ENCODE results near the gene SCRT2.
A peak's percentile ranks its signal among the peaks of the same experiment; 100 is the strongest.
"Not testable (repeated sequence)": the region's sequence is repeated elsewhere in the genome, so short reads cannot be mapped to it uniquely, and the experiment has no call there.

The SCRT2 gene

DNA sequence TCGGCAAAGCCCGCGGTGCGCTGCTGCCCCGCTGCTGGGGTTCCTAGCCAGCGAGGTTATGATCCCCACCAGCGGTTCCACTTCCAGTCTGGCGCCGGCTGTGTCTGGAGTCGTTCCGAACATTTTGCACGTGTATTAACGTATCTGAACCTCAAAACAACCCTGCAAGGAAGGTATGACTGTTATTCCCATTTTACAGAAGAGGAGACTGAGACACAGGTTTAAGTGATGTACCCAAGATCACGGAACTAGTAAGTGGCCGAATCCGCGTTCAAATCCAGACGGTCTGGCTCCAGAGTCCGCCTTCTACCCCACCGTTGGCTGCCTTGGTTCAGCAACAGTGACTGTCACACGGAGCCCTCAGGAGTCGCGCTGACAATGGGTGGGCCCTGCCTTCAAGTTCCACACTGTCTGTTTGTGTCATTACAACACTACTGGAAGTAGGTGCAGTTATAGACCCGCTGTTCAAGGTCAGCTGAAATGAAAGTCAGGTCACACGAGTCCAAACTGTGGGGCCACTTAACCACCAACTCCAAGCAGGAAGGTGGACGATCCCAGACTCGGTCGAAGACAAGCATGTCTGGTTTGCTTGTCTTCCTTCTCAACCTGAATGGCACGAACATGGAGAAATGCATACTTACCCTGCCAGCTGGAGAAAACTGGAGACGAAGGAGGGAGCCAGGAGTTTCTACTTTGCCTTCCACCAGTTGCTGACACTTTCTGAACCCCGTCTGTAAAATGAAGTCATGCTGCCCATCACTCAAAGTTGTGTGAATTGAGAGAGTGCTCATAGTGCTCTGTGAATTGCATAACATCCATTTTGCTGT, 21.8 kb downstream of the SCRT2 start:
- DNase-seq (ENCODE audit: low read depth in 3 of 3, low spot score in 1 of 3) = no peak

DNA sequence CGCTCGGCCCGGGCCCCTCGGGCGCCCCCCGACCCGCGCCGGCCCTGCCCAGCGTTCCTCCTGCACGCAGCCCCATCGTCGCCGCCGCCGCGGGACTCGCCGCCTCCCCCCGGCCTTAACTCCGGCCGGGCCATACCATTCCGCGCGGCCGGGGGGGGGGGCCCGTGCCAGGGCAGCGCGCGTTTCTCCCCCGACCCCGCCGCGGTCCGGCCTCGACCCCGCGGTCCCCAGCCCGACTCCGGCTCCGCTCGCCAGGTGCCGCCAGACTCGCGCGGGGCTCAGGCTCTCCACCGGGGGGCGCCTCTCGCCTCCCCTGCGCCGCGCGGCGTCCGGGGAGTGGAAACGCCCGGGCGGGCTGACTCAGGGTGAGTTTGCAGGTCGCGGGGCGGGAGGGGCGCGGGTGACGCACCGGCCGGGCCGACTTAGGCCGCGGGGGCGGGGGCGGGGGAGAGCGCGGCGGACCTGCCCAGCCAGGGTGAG, 22.5 kb downstream of the SCRT2 start, which contains the start of gene SRXN1:
Gene SRXN1, minus strand, starts transcription at position 91 of the 480 bp plus-strand sequence. Its CDS starts 15 bp downstream, at position 76.
- peak; percentile 42 to 80 (median 56) for DNase-seq (ENCODE audit: low read depth in 3 of 3, low spot score in 1 of 3)

DNA sequence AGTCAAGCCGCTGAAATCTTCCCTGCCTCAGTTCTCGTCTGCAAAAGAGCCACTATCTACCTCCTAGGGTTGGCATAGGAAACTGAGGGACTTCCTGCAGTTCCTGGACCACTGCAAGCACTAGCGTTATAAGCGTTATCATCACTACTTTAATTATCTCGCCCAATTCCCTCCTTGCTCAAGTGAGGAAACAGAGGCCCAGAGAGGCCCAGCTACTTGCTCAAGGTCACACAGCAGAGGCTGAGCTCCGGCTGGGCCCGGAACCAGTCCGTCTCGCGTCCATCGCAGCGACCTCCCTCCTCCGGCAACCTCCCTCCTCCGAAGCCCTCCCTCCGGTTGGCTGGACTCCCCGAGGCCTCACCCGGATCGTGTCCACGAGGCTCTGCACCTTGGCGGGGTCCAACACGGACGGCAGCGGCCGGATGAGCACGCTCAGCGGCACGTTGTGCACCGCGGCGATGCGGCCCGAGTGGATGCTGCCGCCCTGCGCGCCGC, 22.9 kb downstream of the SCRT2 start:
- no peak for DNase-seq (ENCODE audit: low read depth in 3 of 3, low spot score in 1 of 3)

DNA sequence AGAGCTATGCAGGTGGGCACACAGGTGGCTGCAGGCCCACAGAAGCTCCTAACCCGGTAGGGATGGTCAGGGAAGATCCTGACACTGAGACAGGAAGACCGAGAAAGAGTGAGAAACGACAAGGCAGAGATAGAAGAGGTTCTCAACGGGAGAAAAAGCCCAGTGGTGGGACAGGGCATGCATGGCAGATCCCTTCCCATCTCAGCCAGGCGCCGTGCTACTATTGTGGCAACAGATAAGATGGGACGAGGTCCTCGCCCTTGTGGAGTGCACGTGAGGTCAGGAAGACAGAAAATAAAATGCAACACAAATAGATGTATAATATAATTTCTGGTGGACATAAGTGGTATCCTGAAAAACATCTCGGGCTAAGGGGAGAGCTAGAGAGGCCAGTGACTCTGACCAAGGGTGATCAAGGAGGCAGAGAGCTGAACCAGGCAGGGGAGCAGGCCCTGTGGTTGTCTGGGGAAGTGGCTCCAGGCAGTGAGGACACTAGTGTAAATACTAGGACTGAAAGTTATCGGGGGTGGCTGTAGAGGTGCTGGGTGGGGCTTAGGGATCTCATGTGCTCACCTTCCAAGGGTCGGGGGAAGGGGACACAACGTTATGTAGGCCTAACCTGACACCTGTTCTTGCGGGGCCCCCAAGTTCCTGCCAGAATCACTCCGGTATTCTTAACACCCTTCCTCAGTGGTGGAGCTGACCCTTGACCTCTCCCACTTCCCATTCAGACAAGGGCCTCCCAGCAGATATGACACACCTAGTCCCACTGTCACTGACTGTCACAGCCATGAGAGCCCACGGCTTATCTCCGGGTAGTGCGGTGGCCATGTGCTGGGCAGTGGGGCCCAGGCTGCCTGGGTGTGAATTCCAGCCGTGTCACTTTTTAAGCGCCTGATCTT, 23.6 kb downstream of the SCRT2 start:
- DNase-seq (ENCODE audit: low read depth in 3 of 3, low spot score in 1 of 3) = no peak

DNA sequence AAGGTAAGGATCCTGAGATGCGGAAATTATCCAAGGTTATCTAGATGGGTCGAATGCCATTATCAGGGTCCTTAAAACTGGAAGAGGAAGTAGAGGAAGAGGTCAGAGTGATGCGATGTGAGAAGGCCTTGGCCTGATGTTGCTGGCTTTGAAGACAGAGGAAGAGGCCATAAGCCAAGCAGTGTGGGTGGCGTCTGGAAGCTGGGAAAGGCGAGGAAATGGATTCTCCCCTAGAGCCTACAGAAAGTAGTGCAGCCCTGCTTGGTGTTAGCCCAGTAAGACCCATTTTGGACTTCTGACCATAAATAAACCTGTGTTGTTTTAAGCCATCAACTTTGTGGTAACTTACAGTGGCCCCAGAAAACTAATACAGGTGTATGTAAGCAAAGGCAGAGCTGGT, 24.6 kb downstream of the SCRT2 start:
- no peak for DNase-seq (ENCODE audit: low read depth in 3 of 3, low spot score in 1 of 3)

DNA sequence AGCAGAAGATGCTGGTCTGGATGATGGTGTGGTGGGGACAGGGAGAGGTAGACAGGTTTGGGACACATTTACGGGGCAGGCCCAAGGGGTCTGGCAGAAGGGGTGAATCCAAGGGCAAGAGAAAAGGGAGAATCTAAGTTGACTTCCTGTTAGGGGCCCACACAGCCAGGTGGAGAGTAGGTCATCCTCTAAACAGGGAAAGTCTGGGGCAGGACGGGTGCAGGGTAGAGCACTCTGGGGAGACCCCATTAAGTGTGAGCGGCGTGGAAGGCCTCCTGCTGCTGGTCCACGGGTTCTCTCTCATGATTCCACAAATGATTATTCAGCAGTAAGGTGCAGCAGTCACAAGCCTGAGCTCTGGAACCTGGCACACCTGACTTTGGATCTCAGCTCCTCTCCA, 25.3 kb downstream of the SCRT2 start:
- no peak for DNase-seq (ENCODE audit: low read depth in 3 of 3, low spot score in 1 of 3)

DNA sequence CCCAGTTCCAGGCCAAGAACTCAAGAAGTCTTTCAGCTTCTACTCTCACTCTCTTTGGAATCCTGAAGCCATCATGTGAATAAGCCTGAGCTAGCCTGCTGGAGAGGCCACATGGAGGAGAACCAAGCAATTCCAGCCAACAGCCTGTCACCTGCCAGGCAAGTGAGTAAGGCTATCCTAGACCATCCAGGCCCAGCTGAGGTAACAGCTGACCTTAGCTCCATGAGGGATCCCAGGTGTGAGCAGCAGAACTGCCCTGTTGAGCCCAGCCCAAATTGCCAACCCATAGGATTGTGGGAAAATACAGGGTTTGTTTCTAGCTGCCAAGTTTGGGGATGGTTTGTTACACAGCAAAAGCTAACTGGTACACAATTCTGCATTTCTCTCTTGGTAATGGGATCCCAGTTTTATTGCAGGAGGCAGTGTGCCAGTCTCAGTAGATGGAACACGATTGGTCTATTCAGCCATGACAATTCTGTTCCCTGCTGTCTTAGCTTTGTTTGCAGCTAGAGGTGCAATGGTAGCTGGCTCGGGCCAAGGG, 28.1 kb downstream of the SCRT2 start:
- no peak for DNase-seq (ENCODE audit: low read depth in 3 of 3, low spot score in 1 of 3)

DNA sequence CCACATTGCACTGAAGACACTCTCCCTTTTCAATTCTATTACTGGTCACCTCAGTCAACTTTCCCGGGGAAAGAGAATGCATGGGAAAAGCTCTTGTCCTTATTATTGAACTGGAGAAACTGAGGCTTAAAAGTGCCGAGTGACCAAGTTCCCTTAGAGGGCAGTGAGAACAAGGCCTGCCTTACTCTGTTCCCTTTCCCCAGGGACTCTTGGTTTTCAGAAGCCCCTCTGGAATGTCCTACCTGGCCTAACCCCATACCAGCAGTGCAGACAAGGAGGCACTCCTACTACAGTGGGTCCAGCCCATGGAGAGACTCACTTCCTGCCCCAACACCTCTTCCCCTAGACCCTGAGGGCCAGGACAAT, 28.8 kb downstream of the SCRT2 start:
- DNase-seq (ENCODE audit: low read depth in 3 of 3, low spot score in 1 of 3) = no peak

DNA sequence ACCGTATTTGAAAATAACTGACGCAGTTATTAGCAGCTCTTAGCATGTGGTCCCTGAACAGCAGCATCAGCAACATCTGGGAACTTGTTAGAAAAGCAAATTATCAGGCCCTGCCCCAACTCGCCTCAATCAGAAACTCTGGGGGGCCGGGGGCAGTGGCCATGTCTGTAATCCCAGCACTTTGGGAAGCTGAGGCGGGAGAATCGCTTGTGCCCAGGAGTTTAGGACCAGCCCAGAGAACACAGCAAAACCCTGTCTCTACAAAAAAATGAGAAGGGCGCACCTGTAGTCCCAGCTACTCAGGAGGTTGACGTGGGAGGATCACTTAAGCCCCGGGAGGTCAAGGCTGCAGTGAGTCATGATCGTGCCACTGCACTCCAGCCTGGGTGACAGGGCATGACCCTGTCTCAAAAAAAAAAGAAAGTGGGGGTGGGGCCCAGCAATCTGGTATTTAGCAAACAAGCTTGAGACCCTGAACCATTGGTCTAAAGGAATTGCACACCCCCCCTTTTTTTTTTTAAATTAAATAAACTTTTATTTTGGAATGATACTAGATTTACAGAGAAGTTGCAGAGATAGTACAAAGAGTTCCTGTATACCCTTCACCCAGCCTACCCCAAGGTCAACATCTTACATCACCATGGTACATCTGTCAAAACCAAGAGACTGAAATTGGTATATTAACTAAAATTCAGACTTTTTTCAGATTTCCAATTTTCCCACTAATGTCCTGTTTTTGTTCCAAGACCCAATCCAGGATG, 29.3 kb downstream of the SCRT2 start:
- DNase-seq (ENCODE audit: low read depth in 3 of 3, low spot score in 1 of 3) = no peak

DNA sequence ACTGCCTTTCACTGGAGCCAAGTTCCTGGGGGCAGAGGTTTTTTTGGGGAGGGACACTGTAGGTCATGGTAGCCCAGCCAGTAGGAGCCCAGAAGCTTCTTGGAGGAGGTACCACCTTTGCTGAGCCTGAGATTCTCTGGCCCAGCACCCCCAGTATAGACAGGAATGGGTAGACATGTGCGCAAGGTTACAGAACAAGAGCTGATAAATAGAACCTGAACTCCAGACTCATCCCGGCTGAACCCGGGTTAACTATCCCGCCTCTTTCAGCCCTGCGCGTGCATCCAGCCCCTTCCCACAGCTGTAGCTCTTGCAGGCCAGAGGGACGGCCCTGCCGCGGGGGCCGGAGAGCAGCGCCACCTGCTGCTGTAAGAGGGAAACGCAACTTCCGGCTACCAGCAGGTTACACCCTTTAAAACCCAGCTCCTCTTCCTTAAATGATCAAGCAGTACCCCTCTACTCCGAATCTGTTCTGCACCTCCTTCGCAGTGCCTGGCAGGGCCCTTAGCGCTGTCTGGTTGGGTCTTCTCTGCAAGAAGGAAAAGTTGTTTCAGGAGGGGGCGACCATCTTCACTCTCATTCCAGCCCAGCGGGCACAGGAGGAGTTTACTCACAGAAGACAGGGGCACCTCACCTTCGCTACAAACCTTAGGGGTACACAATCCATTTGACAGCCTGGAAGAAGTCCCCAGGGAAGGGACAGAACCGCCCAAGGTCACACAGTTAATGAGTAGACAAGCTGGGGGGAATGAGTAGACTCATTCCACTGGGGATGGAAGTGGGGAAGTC, 30.1 kb downstream of the SCRT2 start:
- DNase-seq (ENCODE audit: low read depth in 3 of 3, low spot score in 1 of 3) = peak in 2 of 3 donors; percentile 26 to 55

DNA sequence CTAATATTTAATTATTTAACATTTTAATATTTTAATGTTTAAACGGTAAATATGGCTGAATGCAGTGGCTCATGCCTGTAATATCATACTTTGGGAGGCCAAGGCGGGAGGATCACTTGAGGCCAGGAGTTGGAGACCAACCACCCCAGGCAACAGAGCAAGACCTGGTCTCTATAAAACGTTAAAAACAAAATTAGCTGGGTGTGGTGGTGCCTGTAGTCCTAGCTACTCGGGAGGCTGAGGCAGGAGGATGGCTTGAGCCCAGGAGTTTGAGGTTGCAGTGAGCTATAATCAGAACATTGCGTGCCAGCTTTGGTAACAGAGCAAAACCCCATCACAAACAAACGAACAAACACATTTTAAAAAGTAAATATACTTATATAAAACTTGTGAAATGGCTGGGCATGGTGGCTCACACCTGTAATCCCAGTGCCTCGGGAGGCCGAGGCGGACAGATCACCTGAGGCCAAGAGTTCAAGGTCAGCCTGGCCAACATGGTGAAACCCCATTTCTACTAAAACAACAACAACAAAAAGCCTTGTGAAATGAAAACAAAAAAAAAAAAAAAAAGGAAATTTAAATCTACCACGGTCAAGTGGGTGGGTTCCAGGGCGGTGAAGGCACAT, 30.8 kb downstream of the SCRT2 start:
- no peak for DNase-seq (ENCODE audit: low read depth in 3 of 3, low spot score in 1 of 3)

DNA sequence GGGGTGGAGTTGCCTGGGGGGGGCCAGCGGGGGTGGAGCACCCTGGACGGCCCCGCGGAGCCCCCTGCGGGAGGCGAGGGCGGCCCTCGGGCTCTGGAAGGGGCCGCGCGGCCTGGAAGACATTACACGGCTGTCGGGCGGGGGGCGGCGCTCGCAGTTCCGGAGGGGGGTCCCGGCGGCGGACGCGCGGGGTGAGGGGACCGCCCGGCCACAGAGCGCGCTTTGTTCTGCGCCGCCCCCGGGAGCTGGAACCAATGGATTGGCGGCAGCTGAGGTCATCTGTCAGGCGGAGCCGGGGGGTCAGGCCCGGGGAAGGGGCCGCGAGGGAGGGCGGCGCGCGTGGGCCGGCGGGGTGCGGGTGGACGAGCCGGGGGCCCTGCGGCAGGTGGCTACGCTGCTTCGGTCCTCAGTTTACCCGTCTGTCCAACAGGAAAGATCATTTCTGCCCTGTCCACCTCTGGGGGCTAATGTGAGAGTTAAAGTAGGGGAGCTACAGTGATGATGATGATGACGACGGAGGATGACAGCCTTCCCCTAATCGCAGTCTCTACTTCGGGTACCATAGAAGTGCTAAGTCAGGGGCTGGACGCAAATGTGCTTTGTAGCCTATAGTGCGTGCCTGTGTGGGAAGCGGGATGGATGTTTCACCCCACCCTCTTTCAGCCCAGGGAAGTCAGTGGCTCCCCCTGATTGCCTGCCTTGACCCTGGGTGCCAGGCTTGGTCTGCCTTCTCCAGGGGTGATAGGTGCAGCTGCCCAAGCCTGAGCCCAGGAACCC, 33.0 kb downstream of the SCRT2 start:
- DNase-seq (ENCODE audit: low read depth in 3 of 3, low spot score in 1 of 3) = no peak

DNA sequence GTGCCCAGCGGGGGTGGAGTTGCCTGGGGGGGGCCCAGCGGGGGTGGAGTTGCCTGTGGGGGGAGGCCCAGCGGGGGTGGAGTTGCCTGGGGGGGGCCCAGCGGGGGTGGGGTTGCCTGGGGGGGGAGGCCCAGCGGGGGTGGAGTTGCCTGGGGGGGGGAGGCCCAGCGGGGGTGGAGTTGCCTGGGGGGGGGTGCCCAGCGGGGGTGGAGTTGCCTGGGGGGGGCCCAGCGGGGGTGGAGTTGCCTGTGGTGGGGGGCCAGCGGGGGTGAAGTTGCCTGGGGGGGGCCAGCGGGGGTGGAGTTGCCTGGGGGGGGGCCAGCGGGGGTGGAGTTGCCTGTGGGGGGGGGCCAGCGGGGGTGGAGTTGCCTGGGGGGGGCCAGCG, 33.6 kb downstream of the SCRT2 start:
- DNase-seq (ENCODE audit: low read depth in 3 of 3, low spot score in 1 of 3) = not testable (repeated sequence)

DNA sequence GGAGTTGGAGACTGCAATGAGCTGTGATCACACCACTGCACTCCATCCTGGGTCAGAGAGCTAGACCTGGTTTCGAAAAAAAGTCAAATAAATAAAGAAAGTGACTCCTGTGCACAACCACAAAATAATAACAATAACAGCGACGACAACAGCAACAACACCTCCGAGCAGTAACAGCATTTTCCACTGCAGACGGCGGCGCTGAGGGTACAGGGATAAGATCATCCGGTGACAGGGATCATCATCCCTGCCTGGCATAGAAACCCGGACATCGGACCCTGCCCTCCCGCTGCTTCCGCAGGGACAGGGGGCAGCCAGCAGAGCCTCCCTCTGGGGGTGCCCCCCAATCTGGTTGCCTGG, 34.1 kb downstream of the SCRT2 start:
- no peak for DNase-seq (ENCODE audit: low read depth in 3 of 3, low spot score in 1 of 3)

DNA sequence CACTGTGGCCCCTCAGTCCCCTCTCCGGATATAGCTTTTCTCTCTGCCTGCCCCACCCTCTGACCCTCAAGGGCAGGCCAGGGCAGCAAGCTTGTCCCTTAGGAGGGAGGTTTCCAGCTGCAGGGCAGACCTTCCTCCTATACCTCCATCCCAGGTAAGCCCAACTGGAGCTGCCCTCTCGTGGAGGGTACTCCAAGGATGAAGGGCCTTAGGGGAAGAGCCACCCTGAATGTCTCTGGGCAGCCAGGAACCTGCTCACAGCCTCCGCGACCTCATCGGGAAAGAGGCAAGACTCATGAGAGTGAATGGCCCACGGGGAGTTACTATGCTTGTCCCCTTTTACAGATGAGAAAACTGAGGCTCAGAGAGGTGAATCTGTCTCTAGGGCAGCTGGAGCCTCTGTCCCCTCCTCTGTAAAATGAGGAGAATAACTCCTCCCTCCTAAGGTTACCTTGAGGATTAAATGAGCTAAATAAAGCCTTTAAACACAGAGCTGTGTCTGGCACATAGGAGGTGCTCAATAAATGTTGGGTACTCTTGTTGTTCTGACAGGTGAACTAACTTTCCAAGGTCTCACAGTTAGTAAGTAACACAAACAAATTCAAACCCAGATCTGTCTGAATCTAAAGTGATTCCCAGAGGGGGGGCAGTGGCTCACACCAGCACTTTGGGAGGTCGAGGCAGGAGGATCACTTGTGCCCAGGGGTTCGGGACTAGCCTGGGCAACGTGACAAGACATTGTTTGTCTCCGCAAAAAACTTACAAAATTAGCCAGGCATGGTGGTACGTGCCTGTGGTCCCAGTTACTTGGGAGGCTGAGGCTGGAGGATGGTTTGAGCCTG, 34.7 kb downstream of the SCRT2 start:
- no peak for DNase-seq (ENCODE audit: low read depth in 3 of 3, low spot score in 1 of 3)

DNA sequence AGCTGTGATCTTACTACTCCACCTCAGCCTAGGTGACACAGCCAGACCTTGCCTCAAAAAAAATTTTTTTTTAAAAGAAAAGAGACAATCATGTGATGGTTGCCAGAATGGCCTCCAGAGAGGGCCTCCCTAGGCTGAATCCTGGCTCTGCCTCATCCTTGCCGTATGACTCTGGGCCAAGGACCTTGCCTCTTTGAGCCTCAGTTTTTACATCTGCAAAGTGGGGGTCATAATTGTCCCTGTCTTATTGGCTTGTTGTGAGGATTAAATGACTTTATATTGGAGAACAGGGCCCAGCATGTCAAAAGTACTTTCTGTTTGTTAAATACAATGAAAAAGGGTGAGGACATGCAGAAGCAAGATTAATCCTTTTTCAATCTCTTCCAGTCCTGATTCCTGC, 37.0 kb downstream of the SCRT2 start:
- DNase-seq (ENCODE audit: low read depth in 3 of 3, low spot score in 1 of 3) = no peak

DNA sequence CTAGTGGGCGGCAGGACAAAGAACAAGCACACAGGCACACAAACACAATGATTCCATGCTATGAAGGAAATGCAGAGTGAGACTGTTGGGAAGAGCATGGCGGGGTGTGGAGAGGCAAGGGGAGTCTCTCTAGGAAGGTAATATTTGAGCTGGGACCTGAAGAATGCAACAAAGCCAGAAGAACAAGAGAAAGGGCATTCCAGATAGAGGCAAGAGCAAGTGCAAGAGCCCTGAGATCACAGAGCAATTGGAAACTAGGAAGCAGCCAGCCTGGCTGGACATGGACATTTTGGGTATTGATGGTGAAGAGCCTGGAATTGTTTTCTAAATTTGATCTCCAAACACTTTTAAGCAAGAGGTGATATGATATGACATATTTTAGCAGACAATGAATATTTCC, 38.0 kb downstream of the SCRT2 start:
- no peak for DNase-seq (ENCODE audit: low read depth in 3 of 3, low spot score in 1 of 3)

DNA sequence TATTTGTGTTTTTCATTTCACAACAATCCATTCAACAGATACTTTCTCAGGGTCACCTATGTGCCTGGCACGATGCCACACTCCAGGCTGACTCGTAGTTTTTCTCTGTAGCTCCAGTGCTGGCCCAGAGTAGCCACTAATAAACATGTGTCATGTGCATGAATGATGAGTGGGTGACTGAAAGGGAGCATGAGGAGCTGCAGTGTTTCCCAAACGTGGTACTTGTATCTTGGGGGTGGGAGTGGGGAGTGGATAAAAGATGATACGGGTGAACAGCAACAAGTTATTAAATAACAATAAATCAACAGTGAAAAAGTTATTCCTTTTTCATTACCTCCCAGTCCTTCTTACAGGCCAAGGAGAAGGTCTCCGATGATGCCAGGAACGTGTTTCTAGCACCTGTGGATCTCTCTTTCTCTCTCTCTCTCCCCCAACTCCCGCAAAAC, 39.7 kb downstream of the SCRT2 start:
- DNase-seq (ENCODE audit: low read depth in 3 of 3, low spot score in 1 of 3) = no peak
